CD4-positive, alpha-beta T cell treated with Interleukin-4 for 1 hour (primary cell): ENCODE data around the gene NT5DC4.

ENCODE experiments used
- DNase-seq, 2 donors: peaks; one replicate each; pipeline ENCODE4 v3.0.0-alpha.2; 2020 to 2022

Gene NT5DC4

DNA sequence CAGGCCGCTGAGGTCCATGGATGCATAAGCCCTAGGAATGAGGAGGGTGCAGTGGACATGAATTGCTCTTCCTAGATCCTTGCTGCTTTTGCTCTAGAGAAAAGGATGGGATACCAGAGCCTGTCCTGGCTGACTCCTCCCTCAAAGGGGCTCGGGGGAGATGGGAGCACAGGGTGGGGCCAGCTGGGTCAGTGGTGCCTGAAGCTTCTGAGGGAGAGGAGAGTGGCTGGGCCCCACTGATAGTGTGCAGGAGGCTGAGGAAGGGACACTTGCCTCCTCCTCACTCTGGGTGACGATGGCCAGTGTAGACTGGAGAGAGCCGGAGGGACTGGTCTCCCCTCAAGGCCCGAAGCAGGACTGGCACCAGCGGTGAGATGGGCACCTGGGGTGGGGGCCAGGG is at the start of gene NT5DC4:
NT5DC4 (plus strand) TSS at position 236 of the 400 bp plus-strand sequence; CDS start at position 296, 60 bp downstream.
- DNase-seq, result no peak

GRCh38 chr2:112671801-112672200 is 49.0 kb upstream of the NT5DC4 start:
- no peak for DNase-seq

GRCh38 chr2:112673008-112673407 is 47.8 kb upstream of the NT5DC4 start:
- DNase-seq, result no peak

- peak; percentile 20 to 64 for DNase-seq
Measured at GRCh38 chr2:112674229-112674628, 46.6 kb upstream of the NT5DC4 start.

- DNase-seq, result no peak
Measured at GRCh38 chr2:112679484-112679883, 41.3 kb upstream of the NT5DC4 start.

DNA sequence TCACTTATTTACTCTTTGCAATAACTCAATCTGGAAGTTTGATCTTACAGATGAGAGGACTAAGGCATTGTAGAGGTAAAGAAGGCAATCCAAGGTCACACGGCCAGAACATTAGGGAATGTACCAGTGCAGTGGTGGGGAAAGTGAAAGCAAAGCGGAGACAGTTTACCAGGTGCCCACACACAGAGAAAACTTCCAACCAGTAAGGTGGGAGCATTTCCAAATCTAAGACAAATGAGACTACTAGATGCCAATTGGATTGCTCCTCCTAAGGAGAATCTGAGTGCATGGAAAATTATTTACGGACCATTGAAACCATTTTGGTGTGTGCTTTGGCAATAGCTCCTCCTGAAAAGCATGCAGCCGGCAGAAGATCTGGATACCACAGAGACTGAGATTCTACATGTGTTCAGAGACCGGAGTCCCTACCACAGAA is 40.1 kb upstream of the NT5DC4 start:
- no peak for DNase-seq

DNA sequence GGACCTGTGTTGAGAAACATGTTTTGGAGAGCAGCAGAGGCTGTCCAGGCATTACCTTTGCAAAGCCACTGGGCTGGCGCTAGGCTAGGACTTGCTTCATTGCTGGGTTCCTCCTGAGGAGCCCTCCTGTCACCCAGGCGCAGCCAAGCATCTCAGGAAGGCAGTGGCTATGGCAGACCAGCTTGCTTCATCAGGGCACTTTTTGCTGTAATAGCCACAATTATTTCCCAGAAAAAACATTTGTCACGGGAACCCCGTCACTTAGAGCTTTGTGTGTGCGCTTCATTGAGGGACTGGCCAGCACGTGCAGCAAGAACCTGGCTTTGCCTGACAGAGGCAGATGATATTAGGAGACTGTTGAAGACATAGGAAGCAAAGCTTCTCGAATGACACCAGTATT is 38.7 kb upstream of the NT5DC4 start:
- peak in 1 of 2 donors; percentile 31 for DNase-seq

GRCh38 chr2:112683550-112684414 is 37.0 kb upstream of the NT5DC4 start:
- no peak for DNase-seq

GRCh38 chr2:112684415-112684775 is 36.4 kb upstream of the NT5DC4 start:
- no peak for DNase-seq

GRCh38 chr2:112685271-112685884 is 35.4 kb upstream of the NT5DC4 start:
- DNase-seq, result no peak

DNA sequence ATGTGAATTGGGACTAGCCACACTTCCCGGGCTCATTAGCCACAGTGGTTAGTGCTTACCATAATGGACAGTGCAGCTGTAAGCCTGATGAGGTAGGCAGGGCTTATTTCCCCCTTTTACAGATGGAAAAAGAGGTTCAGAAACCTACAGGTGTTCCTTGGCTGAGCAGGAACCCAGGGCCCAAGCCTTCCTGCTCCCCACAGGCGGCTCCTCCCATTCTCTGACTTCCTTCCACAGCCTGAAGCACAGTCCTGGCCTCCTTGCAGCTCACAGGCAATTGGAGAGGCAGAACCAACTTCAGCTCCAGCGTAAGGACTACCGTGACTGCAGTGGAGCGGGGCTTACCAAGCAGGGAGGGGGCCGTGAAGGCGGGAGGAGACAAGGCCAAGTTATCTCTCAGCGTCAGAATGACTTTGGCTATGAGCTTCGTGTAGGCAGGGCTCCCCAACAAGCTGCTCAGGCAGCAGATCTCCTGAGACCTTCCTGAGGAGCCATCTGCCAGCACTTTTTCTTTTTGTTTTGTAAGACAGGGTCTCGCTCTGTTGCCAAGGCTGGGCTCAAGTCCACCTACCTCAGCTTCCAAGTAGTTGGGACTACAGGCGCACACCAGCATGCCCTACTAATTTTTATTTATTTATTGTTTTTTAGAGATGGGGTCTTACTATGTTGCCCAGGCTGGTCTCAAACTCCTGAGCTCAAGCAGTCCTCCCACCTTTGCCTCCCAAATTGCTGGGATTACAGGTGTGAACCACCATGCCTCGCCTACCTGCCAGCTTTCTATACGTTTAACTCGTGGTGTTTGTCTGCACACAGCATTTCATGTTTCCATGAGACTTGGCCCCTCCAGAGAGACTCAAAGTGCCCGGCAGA is 34.2 kb upstream of the NT5DC4 start:
- DNase-seq, result peak in 1 of 2 donors; percentile 21

- DNase-seq, result no peak
Measured at GRCh38 chr2:112687522-112687921, 33.3 kb upstream of the NT5DC4 start.

GRCh38 chr2:112688086-112688880 is 32.5 kb upstream of the NT5DC4 start:
- DNase-seq, result no peak

GRCh38 chr2:112690853-112691401 is 29.9 kb upstream of the NT5DC4 start:
- DNase-seq, result peak; percentile 76 to 78

GRCh38 chr2:112691881-112692281 is 28.9 kb upstream of the NT5DC4 start:
- peak in 1 of 2 donors; percentile 27 for DNase-seq

DNA sequence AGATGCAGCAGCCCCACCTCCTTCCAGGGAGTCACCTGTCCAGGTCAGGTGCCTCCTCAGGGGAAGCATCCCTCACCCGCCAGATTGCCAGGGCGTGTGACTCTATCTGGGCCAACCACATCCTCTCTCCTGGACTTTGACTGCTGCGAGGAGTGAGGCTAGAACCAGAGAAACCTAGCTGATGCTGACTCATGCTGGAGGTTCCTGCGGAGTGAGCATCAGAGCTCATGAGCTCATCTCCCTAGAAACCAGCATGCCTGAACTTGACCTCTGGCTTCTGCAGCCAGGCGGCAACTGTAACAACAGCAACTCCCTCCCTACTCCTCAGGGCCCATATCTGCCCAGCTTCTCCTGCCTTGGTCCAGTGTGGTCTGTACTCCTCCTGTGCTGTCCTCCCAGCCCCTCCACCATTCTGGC is 28.3 kb upstream of the NT5DC4 start:
- DNase-seq, result peak; percentile 63 to 80

DNA sequence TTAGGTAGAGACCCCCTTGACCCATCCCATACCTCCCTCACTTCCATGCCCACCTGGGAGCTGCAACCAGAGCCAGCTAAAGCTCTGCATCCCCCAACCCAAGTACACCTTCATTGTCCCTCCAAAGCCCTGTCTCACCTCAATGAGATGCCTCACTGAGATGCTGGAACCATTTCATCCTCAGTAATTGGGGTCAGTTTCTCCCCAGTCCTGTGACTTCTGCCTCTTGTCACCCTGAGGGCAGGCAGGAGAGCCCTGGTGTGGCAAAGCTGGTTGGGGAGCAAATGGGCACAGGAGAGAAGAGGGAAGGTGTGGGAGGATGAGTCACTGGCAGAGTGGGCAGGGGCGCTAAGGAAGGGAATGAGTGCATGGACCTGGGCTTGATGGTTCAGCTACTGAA is 27.9 kb upstream of the NT5DC4 start:
- no peak for DNase-seq

GRCh38 chr2:112693596-112693995 is 27.2 kb upstream of the NT5DC4 start:
- DNase-seq, result no peak

DNA sequence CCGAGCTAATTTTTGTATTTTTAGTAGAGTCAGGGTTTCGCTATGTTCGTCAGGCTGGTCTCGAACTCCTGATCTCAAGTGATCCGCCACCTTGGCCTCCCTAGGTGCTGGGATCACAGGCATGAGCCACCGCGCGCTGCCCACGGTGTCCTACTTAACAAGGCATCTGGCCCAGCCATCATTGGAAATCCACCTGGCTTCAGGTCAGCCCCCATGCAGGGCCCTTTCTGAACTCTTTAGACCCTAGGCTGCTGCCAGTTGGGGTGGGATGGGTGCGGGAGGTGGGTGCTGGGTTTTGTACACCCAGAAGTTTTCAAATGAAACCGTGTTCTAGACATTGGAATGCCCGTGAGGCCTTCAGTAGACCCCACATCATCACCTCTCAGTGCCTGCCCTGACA is 26.6 kb upstream of the NT5DC4 start:
- no peak for DNase-seq

GRCh38 chr2:112698834-112699515 is 21.8 kb upstream of the NT5DC4 start:
- no peak for DNase-seq

- no peak for DNase-seq
Measured at GRCh38 chr2:112699984-112700667, 20.7 kb upstream of the NT5DC4 start.
